Muscle layer of duodenum (tissue), 2 donors: ENCODE measurements around the gene PDE9A.

Experiments used
- H3K27ac ChIP-seq: one replicate; pipeline ENCODE4 v1.7.0; 2013; ENCODE audit warnings: mild to moderate bottlenecking, low read length
- H3K27me3 ChIP-seq: one replicate; pipeline ENCODE4 v1.7.0; 2013; ENCODE audit warnings: low read depth, mild to moderate bottlenecking, control low read depth, low read length
- H3K36me3 ChIP-seq, 2 donors: one replicate each; pipeline ENCODE4 v1.7.0; 2013; ENCODE audit warnings: low read length in 2 of 2, control low read depth in 1 of 2, mild to moderate bottlenecking in 1 of 2; ENCODE audit not compliant: insufficient read depth in 2 of 2, control insufficient read depth in 1 of 2
- H3K4me1 ChIP-seq, 2 donors: one replicate each; pipeline ENCODE4 v1.7.0; 2013; ENCODE audit warnings: low read length in 2 of 2, mild to moderate bottlenecking in 2 of 2, control low read depth in 1 of 2, moderate library complexity in 1 of 2; ENCODE audit not compliant: insufficient read depth in 2 of 2, control insufficient read depth in 1 of 2
- H3K4me3 ChIP-seq, 2 donors: one replicate each; pipeline ENCODE4 v1.7.0; 2013; ENCODE audit warnings: low read length in 2 of 2, low read depth in 1 of 2, mild to moderate bottlenecking in 1 of 2
- H3K9me3 ChIP-seq, 2 donors: one replicate each; pipeline ENCODE4 v1.7.0; 2013; ENCODE audit warnings: low read length in 2 of 2, control low read depth in 1 of 2, mild to moderate bottlenecking in 1 of 2; ENCODE audit not compliant: control insufficient read depth in 1 of 2
- donor health status: healthy.

The PDE9A gene

DNA sequence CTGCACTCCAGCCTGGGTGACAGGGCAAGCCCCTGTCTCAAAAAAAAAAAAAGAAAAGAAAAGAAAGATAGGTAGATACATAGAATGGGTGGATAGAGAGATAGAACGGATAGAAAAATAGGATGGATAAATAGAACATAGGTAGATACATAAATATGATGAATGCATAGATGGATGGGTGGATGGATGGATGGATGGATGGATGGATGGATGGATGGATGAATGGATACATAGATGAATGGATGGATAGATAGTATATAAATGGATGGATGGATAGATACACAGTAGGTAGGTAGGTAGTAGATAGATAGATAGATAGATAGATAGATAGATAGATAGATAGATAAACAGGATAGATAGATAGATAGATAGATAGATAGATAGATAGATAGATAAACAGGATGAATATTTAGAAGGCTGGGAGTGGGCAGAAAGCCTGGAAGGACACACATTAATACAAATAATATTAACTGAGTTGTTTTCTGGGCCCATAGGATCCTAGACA, 87.0 kb downstream of the PDE9A start:
- no peak overlapping the region for H3K4me3 ChIP-seq

DNA sequence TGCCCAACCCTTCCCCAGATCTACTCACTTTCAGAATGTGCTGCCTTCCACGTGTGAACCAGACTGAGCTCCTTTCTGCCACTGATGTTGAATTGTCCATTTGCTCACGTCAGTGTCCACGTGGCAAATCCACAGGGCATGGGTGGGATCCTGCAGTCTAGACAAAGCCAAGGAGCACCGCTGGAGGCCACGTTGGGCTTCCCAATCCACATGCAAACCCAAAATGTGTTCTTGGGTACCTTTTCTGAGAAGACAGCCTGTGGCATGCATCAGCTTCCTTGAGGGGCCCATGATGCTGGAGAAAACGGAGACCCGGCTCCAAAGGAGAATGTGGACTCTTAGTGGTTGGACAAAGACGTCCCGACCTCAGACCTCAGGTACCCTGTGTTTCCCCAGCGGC, 87.6 kb downstream of the PDE9A start:
- Histone ChIP-seq H3K27me3 (no peaks in the 10 kb centered on the region), H3K36me3 (peaks cover 0 to 9% of the 10 kb centered on the region in 2 donors), H3K9me3 (no peaks in the 10 kb centered on the region), H3K4me3 (no peak overlapping the region), H3K27ac (no peak overlapping the region), H3K4me1 (peaks cover 10 to 37% of the 10 kb centered on the region in 2 donors)

More for the DNA sequence above, 87.0 kb downstream of the PDE9A start:
- H3K27me3 ChIP-seq = no peaks in the 10 kb centered on the region
- H3K36me3 ChIP-seq = peaks cover 2 to 14% of the 10 kb centered on the region in 2 donors
- H3K9me3 ChIP-seq = no peaks in the 10 kb centered on the region
- no peak overlapping the region for H3K27ac ChIP-seq
- peaks cover 10 to 37% of the 10 kb centered on the region in 2 donors for H3K4me1 ChIP-seq

DNA sequence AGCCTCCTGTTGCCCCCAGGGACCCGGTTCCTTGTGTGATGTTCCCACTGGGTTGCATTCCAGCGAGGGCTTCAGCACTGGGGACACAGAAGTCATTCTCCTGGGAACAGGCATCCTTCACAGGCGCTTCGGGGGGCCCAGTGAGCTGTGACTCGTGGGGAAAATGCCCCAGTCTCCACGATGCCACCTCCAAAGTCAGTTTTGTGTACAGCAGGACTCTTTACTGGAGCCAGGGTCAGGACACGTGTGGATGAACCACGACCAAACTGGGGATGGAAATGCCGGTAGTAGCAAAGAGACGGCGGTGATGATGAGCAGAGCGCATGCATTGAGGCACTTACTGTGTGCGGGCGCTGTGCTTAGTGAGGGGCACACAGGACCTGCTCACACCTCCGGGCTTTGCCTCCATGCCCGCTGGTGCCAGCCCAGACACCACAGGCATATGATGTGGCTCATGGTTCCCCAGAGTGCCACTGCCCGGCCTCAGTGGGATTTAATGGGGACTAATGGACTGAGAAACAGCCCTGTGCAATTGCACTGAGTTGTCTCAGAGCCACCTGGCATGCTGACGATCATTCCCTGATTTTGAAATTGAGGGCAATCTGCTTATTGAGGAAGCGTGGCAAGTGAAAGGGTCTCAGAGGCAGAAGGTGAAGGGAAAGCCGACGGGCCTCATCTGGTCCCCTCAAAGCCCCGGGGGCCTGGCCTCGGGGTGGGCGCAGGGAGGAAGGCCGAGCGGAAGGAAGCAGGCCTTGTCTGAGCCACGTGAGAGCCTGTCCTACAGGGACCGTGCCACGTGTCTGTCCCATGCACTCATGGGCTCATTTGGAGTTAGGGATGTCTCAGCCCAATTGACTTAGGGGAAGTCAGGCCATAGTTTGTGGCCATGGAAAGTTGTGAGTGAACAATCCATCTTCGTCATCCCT, 91.4 kb downstream of the PDE9A start:
- H3K4me1 ChIP-seq = peaks cover 24 to 25% of the 10 kb centered on the region in 2 donors
- peaks cover 0 to 5% of the 10 kb centered on the region in 2 donors for H3K36me3 ChIP-seq
- H3K27me3 ChIP-seq = no peaks in the 10 kb centered on the region
- H3K9me3 ChIP-seq = no peaks in the 10 kb centered on the region
- no peak overlapping the region for H3K4me3 ChIP-seq
- no peak overlapping the region for H3K27ac ChIP-seq

DNA sequence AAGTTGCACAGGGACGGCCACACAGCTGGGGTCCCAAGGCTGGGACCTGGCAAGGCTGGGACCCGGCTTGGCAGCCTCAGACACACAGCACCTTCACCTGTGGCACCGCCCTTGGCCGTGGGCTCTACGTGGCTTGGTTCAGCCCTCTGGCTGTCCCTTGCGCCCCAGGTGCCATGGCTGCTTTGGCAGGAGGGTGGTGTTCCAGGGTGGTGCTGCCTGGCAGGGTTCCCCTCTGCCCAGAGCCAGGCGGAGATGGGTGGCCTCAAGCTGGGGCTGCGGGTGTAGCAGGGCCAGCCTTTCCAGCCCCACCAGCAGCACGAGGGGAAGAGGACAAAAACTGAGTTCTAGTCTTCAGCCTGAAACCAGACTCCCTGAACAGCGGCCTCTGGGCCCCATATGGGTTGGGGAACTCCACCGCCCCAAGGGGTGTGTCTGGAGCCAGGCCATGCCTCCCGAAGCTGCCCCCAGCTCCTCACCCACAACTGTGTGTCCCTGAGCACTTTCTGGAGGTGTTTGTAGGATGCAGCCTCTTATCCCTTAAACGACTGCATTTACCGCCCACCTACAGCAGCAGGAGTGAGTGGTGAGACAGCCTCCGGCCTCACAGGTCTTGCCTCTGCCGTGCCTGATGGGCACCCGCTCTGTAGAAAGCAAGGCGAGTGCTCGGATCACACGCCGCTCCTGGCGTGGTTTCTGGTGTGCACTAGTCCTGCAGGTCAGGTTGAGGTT, 92.3 kb downstream of the PDE9A start:
- Histone ChIP-seq H3K36me3 (peaks cover 0 to 5% of the 10 kb centered on the region in 2 donors), H3K27ac (no peak overlapping the region), H3K27me3 (no peaks in the 10 kb centered on the region), H3K4me3 (no peak overlapping the region), H3K9me3 (no peaks in the 10 kb centered on the region), H3K4me1 (peaks cover 24 to 25% of the 10 kb centered on the region in 2 donors)

DNA sequence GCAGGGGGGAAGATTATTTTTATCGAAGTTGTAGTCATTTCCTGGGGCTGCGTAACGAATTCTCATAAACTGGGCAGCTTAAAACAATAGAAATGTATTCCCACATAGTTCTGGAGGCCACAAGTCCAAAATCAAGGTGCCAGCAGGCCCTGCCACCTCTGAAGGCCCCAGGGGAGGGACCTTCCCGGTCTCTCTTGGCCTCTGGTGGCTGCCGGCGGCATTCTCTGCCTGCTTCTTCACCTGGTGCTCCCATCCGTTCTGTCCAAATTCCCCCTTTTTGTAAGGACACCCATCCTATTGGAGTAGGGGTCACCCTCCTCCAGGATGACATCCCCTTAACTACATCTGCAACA, 92.8 kb downstream of the PDE9A start:
- Histone ChIP-seq H3K27me3 (no peaks in the 10 kb centered on the region), H3K4me1 (peaks cover 24% of the 10 kb centered on the region in 2 donors), H3K9me3 (no peaks in the 10 kb centered on the region), H3K27ac (peak overlapping the region; percentile 74), H3K4me3 (no peak overlapping the region), H3K36me3 (peaks cover 0 to 5% of the 10 kb centered on the region in 2 donors)

DNA sequence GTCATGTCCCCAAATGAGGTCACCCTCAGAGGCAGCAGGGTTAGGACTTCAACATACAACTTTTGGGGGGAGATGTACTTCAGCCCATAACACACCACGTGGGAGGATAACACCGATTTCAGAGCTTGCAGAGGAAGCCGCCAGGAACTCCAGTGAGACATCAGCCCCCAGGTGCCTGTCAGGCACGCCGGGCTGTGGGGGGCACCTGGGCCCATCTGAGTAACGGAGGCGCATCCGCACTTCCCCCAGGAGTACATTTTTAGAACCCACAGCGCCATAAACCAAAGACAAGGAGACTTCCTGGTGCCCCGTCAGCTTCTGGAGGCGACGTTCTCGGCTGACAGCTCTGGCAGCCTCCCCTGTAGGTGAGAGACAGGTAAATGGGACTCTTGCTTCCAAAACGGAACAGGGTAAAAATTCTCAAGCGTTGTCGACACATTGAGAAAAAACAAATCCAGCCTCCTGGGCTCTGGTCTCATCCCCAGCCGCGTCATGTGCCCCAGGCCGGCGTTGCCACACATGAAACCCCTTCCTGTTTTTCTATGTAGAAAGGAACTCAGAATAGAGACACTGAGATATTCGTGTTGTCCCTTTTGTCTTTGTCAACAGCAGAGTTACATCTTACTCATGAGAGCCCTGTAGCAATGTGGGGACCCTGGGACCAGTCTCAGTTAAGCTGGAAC, 93.3 kb downstream of the PDE9A start:
- Histone ChIP-seq H3K36me3 (peaks cover 0 to 5% of the 10 kb centered on the region in 2 donors), H3K4me1 (peaks cover 19 to 24% of the 10 kb centered on the region in 2 donors), H3K4me3 (peak overlapping the region; percentile 3 to 6), H3K27me3 (no peaks in the 10 kb centered on the region), H3K9me3 (no peaks in the 10 kb centered on the region), H3K27ac (peak overlapping the region; percentile 74)

DNA sequence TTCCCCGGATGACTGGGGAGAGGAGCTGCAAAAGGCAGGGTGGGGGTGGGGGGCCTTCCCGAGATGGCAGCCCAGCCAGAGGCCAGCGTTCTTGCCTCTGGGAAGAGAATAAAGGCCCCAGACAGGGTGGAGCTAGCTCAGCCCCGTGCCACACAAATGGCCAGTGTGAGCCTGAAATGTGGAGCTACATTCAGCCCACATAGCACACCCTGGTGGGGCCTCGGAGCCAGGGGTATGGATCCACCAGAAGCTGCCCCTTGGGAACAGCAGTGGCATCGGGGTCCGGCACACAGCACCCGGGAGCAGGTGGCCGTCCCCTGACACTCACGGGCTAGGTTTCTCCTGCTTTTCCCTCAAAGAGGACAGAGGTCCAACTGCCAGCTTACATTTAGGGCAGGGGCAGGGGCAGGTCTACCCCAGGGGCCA, 93.9 kb downstream of the PDE9A start:
- Histone ChIP-seq H3K4me3 (peak overlapping the region in 1 of 2 donors; percentile 6), H3K27me3 (no peaks in the 10 kb centered on the region), H3K4me1 (peaks cover 13 to 24% of the 10 kb centered on the region in 2 donors), H3K9me3 (no peaks in the 10 kb centered on the region), H3K36me3 (peaks cover 0 to 5% of the 10 kb centered on the region in 2 donors), H3K27ac (peak overlapping the region; percentile 74)

DNA sequence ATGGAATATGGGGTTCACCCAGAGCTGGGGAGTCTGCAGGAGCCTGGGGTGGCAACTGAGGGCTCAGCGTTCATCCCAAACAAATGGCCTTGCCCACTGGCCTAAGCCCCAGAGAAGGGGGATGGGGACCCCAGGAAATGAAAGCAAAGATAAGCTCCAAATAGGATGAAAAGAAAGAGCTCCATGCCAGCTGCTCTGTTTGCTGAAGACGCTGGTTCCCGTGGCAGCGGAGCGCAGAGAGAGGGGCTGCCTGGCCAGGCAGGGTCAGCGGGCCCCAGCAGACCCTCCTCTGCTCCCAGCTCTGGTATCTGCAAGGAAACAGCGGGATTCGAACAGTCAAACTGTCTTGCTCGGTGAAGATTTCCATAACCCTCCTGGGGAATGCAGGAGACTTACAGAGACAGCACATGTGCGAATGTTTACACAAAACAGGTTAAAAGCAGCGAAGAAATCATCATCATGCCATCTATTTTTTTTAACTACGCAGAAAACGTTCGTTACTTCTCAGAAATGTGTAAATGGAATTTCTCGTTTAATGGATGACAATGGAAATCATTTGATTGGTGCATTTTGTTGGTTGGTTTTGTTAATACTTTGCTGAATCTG, 94.4 kb downstream of the PDE9A start:
- Histone ChIP-seq H3K27ac (peak overlapping the region; percentile 74), H3K9me3 (no peaks in the 10 kb centered on the region), H3K4me3 (peak overlapping the region in 1 of 2 donors; percentile 6), H3K36me3 (peaks cover 0 to 5% of the 10 kb centered on the region in 2 donors), H3K4me1 (peaks cover 13 to 24% of the 10 kb centered on the region in 2 donors), H3K27me3 (no peaks in the 10 kb centered on the region)

DNA sequence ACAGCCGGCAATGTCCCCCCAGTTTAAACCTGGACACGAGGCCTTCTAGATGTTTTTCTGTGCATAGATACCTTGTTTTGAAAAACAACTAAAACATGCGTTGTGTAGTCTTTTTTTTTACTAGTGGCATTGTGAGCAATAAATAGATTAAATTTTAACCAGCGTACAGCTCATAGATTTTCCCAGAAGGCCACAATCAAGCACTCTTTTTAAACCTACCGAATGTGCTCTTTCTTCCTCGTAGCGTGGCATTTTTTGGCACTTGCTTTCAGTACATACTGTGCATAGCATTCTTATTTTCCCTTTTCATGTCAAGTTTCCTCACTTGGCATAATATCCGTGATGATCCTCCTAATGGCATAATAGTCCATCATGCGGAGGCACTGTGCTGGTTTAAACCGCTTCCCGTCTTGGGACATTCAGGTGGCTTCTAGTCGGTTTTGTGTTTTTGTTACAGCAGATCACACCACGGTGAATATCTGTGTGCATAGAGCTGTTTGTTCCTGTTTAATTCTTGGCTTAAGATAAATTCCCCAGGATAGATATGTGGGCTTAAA, 95.3 kb downstream of the PDE9A start:
- no peaks in the 10 kb centered on the region for H3K9me3 ChIP-seq
- H3K36me3 ChIP-seq = peaks cover 0 to 5% of the 10 kb centered on the region in 2 donors
- peak overlapping the region in 1 of 2 donors; percentile 29 for H3K4me3 ChIP-seq
- H3K27me3 ChIP-seq = no peaks in the 10 kb centered on the region
- peak overlapping the region; percentile 74 for H3K27ac ChIP-seq
- H3K4me1 ChIP-seq = peaks cover 13 to 24% of the 10 kb centered on the region in 2 donors

DNA sequence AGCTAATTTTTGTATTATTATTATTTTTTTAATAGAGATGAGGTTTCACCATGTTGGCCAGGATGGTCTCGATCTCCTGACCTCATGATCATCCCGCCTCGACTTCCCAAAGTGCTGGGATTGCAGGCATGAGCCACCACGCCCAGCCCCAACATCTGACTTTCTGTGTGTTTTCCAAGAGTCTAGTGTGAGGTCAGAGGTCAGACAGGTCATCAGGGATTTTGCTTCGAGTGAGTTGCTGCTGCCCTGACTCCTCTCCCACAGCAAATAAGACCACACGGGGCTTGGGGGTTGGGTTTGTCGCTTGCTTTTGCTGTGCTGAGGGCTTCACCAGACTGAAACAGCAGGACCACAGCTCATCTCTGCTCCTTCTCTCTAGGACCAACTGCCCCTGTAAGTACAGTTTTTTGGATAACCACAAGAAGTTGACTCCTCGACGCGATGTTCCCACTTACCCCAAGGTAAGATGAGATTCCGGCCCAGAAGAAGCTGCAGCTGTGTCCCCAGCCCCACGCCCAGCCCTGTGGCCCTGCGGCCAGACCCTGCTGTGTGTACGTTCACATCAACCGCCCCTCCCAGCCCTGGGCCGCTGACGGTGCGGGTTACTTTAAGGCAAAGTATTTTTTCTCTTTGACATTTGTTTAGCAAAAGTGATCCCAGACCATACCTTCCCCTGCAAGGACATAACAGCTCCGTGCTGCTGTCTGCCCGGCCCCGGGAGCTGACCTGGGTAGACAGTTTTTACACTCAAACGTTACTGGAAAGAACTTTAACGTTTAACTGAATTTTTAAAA, 97.5 kb downstream of the PDE9A start:
- Histone ChIP-seq H3K36me3 (peaks cover 0 to 10% of the 10 kb centered on the region in 2 donors), H3K4me3 (no peak overlapping the region), H3K9me3 (no peaks in the 10 kb centered on the region), H3K4me1 (peaks cover 13 to 24% of the 10 kb centered on the region in 2 donors), H3K27ac (peak overlapping the region; percentile 62), H3K27me3 (no peaks in the 10 kb centered on the region)
